Upper lobe of left lung (tissue), 6 donors: Measurements from ENCODE around the gene HECTD3. TPM values are rescaled to one million over a fixed set of nuclear protein-coding genes. Genes with fewer than 3 reads are reported as not detected.
A peak's percentile ranks its signal among the peaks of the same experiment; 100 is the strongest.

Experiments used
- ATAC-seq, 2 donors: fragments of 200-7000 bp; cut with Tn5 transposase; one replicate each; pipeline ENCODE4 v1.9.1; 2022; ENCODE audit warnings: mild to moderate bottlenecking in 2 of 2, moderate library complexity in 2 of 2; ENCODE audit not compliant: low FRiP score in 2 of 2
- DNase-seq, 2 donors: peaks; one replicate each; pipeline ENCODE4 v3.0.0-alpha.2; 2019 to 2020
- H3K27ac ChIP-seq, 4 donors: fragments of 200-600 bp; sonication (generic); one replicate each; pipeline ENCODE4 v1.5.1; 2016 to 2019
- H3K27me3 ChIP-seq, 4 donors: fragments of 200-600 bp; sonication (generic); one replicate each; pipeline ENCODE4 v1.5.1; 2017 to 2019
- H3K36me3 ChIP-seq, 4 donors: fragments of 200-600 bp; sonication (generic); one replicate each; pipeline ENCODE4 v1.5.1; 2016 to 2019
- H3K4me1 ChIP-seq, 4 donors: fragments of 200-600 bp; sonication (generic); one replicate each; pipeline ENCODE4 v1.5.1; 2018 to 2019
- H3K4me3 ChIP-seq, 4 donors: fragments of 200-600 bp; sonication (generic); one replicate each; pipeline ENCODE4 v1.5.1; 2017 to 2019; ENCODE audit warnings: mild to moderate bottlenecking in 2 of 4, moderate library complexity in 1 of 4
- H3K9me3 ChIP-seq, 4 donors: fragments of 200-600 bp; sonication (generic); one replicate each; pipeline ENCODE4 v1.5.1; 2018 to 2019
- CTCF ChIP-seq, 6 experiments: fragments of 450-650 bp in 4 of 6; fragments of 200-600 bp in 2 of 6; sonication (generic) in 2 of 6; IDR thresholded peaks; one replicate each; pipeline ENCODE4 v1.5.1; 2016 to 2019; ENCODE audit warnings: antibody characterized with exemption in 6 of 6
- EP300 ChIP-seq, 4 donors: sonication (generic); formaldehyde crosslinking; IDR thresholded peaks; one replicate each; pipeline ENCODE4 v1.5.1; 2017; ENCODE audit warnings: antibody characterized with exemption in 4 of 4, control low read depth in 2 of 4
- POLR2A ChIP-seq, 4 donors: fragments of 450-650 bp; IDR thresholded peaks; one replicate each; pipeline ENCODE4 v1.5.1; 2016 to 2017; ENCODE audit warnings: antibody characterized with exemption in 4 of 4, mild to moderate bottlenecking in 2 of 4
- POLR2AphosphoS5 ChIP-seq, 2 donors: sonication (generic); formaldehyde crosslinking; IDR thresholded peaks; one replicate each; pipeline ENCODE4 v1.5.1; 2017; ENCODE audit warnings: antibody characterized with exemption in 2 of 2
- WGBS, 2 donors: methylation state at CpG; one replicate each; pipeline ENCODE4 v1.1.5; 2017 to 2018; 5-methylcytosine and 5-hydroxymethylcytosine counted together
- total RNA-seq, 6 donors: library from RNA; depleted of rRNA in 4 of 6; stranded (reverse); fragments of >200 nt in 4 of 6; gene quantifications; one replicate each; pipeline versions ENCODE4 v1.1.0 to v1.2.1, GENCODE V29; 2016 to 2021
- donor health status: DM: no; HTN: no; CAD: no; lungs with moderate emphysema.
- donor health status: DM: no; HTN: yes; CAD: no; lungs with severe emphysema.

The HECTD3 gene
- total RNA-seq, 6 donors from 2014 or later, result 30.6 to 116 (median 51.2) TPM

GRCh38 chr1:45047032-45047431 lies 35.9 kb upstream of the HECTD3 start:
- H3K36me3 ChIP-seq, result peaks cover 0 to 3% (median 0%) of the 10 kb centered on the region in 4 donors
- H3K4me3 ChIP-seq, result no peak overlapping the region
- 63 to 70% methylated on average over 5 of the region's 5 CpGs for WGBS, 2 donors
- DNase-seq (no peak), ATAC-seq (no peak)
- TF ChIP-seq EP300 (IDR thresholded peaks at IDR 0.05) (peak in 1 of 4 donors; percentile 84), CTCF (IDR thresholded peaks at IDR 0.05) (no peak)
- H3K27ac ChIP-seq, result no peak overlapping the region
- no peaks in the 10 kb centered on the region for H3K27me3 ChIP-seq
- H3K4me1 ChIP-seq, result peaks cover 0 to 10% (median 3%) of the 10 kb centered on the region in 4 donors
- H3K9me3 ChIP-seq, result no peaks in the 10 kb centered on the region

- DNase-seq (no peak), ATAC-seq (no peak)
- 96 to 97% methylated on average over 1 of the region's 1 CpG for WGBS, 2 donors
- H3K4me3 ChIP-seq, result no peak overlapping the region
- TF ChIP-seq CTCF (IDR thresholded peaks at IDR 0.05) (no peak), EP300 (IDR thresholded peaks at IDR 0.05) (no peak), POLR2AphosphoS5 (IDR thresholded peaks at IDR 0.05) (no peak), POLR2A (IDR thresholded peaks at IDR 0.05) (no peak)
- no peaks in the 10 kb centered on the region for H3K27me3 ChIP-seq
- H3K27ac ChIP-seq, result no peak overlapping the region
- no peaks in the 10 kb centered on the region for H3K9me3 ChIP-seq
- no peaks in the 10 kb centered on the region for H3K4me1 ChIP-seq
- peaks cover 0 to 3% (median 0%) of the 10 kb centered on the region in 4 donors for H3K36me3 ChIP-seq
Measured at GRCh38 chr1:45044916-45045315, 33.8 kb upstream of the HECTD3 start.

GRCh38 chr1:45043094-45043493 lies 32.0 kb upstream of the HECTD3 start:
- H3K27ac ChIP-seq, result no peak overlapping the region
- 84 to 86% methylated on average over 5 of the region's 5 CpGs for WGBS, 2 donors
- ATAC-seq, result no peak
- no peaks in the 10 kb centered on the region for H3K27me3 ChIP-seq
- peaks cover 0 to 3% (median 0%) of the 10 kb centered on the region in 4 donors for H3K36me3 ChIP-seq
- H3K9me3 ChIP-seq, result no peaks in the 10 kb centered on the region
- no peak overlapping the region for H3K4me3 ChIP-seq
- no peak for DNase-seq
- no peaks in the 10 kb centered on the region for H3K4me1 ChIP-seq
- TF ChIP-seq CTCF (IDR thresholded peaks at IDR 0.05) (no peak), EP300 (IDR thresholded peaks at IDR 0.05) (no peak), POLR2AphosphoS5 (IDR thresholded peaks at IDR 0.05) (no peak), POLR2A (IDR thresholded peaks at IDR 0.05) (no peak)

GRCh38 chr1:45040297-45040696 lies 29.2 kb upstream of the HECTD3 start:
- WGBS, 2 donors, result 95 to 99% methylated on average over 5 of the region's 5 CpGs
- no peak for ATAC-seq
- TF ChIP-seq POLR2A (IDR thresholded peaks at IDR 0.05) (no peak), CTCF (IDR thresholded peaks at IDR 0.05) (no peak), EP300 (IDR thresholded peaks at IDR 0.05) (no peak), POLR2AphosphoS5 (IDR thresholded peaks at IDR 0.05) (no peak)

GRCh38 chr1:45038661-45039364 lies 27.7 kb upstream of the HECTD3 start:
- Histone ChIP-seq H3K27ac (no peak overlapping the region), H3K27me3 (no peaks in the 10 kb centered on the region), H3K36me3 (peaks cover 0 to 8% (median 0%) of the 10 kb centered on the region in 4 donors), H3K9me3 (no peaks in the 10 kb centered on the region), H3K4me1 (no peaks in the 10 kb centered on the region), H3K4me3 (no peak overlapping the region)
- DNase-seq (no peak), ATAC-seq (no peak)
- 86 to 93% methylated on average over 6 to 8 of the region's 8 CpGs for WGBS, 2 donors
- TF ChIP-seq POLR2A (IDR thresholded peaks at IDR 0.05), result no peak
- no peak for TF ChIP-seq POLR2AphosphoS5 (IDR thresholded peaks at IDR 0.05)
- TF ChIP-seq CTCF (IDR thresholded peaks at IDR 0.05), result no peak
- TF ChIP-seq EP300 (IDR thresholded peaks at IDR 0.05), result no peak

More at GRCh38 chr1:45040297-45040696, 29.2 kb upstream of the HECTD3 start:
- no peak for DNase-seq
- no peak overlapping the region for H3K4me3 ChIP-seq
- no peaks in the 10 kb centered on the region for H3K27me3 ChIP-seq
- no peaks in the 10 kb centered on the region for H3K9me3 ChIP-seq
- peaks cover 0 to 8% (median 0%) of the 10 kb centered on the region in 4 donors for H3K36me3 ChIP-seq
- H3K27ac ChIP-seq, result no peak overlapping the region
- H3K4me1 ChIP-seq, result no peaks in the 10 kb centered on the region
